NOMO-1 treated with dmso at 0.1 percent for 144 hours (cell line): ENCODE data around the gene CPEB1.
"Not testable (repeated sequence)": the region's sequence is repeated elsewhere in the genome, so short reads cannot be mapped to it uniquely, and the experiment has no call there.

Experiments used
- DNase-seq: peaks from one replicate; lab custom pipeline; 2025; ENCODE audit not compliant: unreplicated experiment; lab: John Stamatoyannopoulos, UW

Gene CPEB1

DNA sequence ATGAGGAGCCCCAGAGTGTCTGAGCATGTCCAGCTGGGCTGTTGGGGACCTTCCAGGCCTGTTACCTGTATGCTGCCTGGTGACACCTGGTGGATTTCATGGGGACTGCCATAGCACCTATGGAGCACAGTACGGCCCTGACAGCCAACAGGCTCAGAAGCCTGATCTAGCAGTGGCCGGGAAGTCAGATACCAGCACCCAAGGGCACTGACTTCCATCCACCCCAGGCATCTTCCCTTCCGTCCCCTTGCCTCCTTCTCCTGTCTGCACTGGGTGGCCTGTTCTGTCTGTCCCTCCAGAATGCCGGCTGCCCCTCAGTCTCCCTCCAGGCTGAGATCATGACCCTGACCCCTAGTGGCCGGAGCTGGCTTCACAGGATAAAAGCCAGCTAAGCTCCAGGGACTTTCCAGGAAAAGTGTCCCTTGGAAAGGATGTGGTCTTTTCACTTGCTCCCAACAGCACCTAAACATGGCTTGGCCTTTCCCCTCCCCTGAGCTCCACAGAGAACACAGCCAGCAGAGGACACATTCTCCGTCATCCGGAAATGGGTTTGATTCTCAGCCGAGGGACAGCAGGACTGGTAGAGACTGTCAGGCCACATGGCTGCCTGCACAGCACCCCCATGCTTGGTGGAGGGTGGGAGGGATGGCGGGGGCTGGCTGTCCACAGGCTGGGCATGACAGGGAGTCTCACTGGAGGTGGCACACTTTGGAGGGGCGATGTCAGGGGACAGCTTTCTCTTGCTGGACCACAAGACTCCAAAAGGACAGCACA is 116.4 kb downstream of the CPEB1 start:
- no peak for DNase-seq

DNA sequence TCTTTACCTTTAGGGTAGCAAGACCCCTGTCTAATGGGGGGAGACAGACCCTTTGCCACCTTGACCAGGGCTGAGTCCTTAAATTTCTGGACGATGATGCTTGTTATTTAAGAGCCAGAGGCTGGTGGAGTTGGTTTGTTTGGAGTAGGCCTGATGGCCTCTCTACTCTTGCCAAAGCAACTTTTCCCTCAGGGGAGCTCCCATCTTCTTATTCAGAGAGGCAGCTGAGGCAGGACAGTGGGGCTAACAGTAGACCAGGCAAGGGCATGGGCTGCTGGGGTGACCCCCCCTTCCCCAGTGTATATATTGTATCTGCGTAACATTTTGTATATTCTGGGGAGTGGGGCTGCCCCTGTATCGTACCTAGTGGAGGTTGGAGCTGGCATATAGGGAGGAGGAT is 117.2 kb downstream of the CPEB1 start:
- no peak for DNase-seq

DNA sequence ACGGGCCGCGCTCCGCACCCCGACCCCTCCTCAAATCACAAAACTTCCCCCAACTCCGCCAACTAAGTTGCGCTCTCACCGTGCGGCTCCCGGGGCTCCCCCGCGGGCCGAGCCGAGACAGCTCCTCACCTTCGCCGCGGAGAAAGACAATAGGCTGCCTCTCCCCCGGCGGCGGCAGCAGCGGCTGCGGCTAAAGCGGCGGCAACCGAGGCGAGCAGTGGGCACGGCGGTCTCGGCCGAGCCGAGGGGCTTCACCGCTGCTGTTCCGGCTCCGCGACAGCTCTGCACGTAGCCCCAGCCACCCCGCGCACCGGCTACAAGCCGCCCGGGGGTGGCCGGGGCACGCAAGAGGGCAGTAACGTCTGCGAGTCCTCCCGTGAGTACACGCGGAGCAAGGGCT is 133.6 kb downstream of the CPEB1 start:
- not testable (repeated sequence) for DNase-seq

GRCh38 chr15:82507693-82508092 is 139.5 kb downstream of the CPEB1 start:
- DNase-seq = not testable (repeated sequence)

DNA sequence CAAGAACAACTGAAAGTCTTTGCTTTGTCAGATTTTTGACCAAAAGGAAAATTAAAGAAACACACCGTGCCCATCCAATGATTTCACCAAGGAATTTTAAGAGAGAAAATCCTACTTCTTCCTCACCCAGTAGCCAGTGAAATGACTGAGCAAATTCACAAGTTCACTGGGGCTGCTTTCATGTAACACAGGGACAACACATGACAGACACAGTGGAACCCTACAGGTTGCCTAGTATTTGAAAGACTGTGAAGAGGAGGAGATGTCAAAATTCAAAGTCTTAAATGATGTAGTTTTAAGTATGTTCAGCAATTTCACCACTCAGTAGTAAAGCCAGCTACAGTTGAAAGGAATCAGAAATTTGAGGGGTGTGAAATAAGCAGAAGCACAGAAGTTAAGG is 140.1 kb downstream of the CPEB1 start:
- not testable (repeated sequence) for DNase-seq

GRCh38 chr15:82505842-82506241 is 141.3 kb downstream of the CPEB1 start:
- not testable (repeated sequence) for DNase-seq

- DNase-seq = not testable (repeated sequence)
These were observed 143.1 kb downstream of the CPEB1 start for GRCh38 chr15:82504074-82504473.

GRCh38 chr15:82502700-82503339 is 144.3 kb downstream of the CPEB1 start:
- DNase-seq = not testable (repeated sequence)

GRCh38 chr15:82500772-82501171 is 146.4 kb downstream of the CPEB1 start:
- DNase-seq = not testable (repeated sequence)

DNA sequence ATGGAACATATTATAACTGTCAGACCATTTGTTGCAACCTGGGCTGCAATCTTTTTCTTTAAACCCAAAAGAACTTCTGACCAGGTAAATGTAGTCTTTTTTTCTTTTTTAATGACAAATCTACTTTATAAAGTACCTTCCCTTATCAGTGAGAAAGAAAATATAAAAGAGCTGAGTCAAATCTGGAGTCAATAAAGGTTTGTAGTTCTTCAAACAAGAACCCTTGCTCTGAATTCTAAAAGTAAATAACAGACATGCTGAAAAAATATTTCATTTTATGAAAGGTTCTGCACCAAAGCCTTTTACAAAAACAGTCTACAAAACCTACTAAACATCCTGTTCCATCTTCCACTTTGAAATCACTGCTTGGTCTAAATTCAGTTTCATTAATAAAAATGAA is 149.2 kb downstream of the CPEB1 start:
- not testable (repeated sequence) for DNase-seq
